K562 (cell line): Measurements from ENCODE around the gene CEBPB. TPM values are rescaled to one million over a fixed set of nuclear protein-coding genes. Genes with fewer than 3 reads are reported as not detected.
A peak's percentile ranks its signal among the peaks of the same experiment; 100 is the strongest.

Source experiments
- BRD4 ChIP-seq: fragments of 200-600 bp; sonication (generic); IDR thresholded peaks from 2 replicates; pipeline ENCODE4 v1.6.1; 2017; ENCODE audit warnings: inconsistent platforms
- CREB3L1 ChIP-seq: fragments of 450-650 bp; IDR thresholded peaks from 2 replicates; pipeline ENCODE4 v1.6.1; 2014; ENCODE audit warnings: low read depth, mild to moderate bottlenecking, moderate library complexity, borderline replicate concordance
- MAZ ChIP-seq, 2 experiments: fragments of 450-650 bp in 1 of 2; sonication (generic) in 1 of 2; formaldehyde crosslinking; IDR thresholded peaks in 1 of 2; conservative IDR thresholded peaks in 1 of 2; 2 replicates each; pipeline versions ENCODE4 v1.4.0 to v1.5.0; 2020; ENCODE audit warnings: mild to moderate bottlenecking in 1 of 2, missing genetic modification reagents in 1 of 2
- POLR2H ChIP-seq: IDR thresholded peaks from 2 replicates; pipeline ENCODE4 v1.6.1; 2016; ENCODE audit warnings: missing genetic modification characterization, low read depth, mild to moderate bottlenecking, control low read depth, missing compliant biosample characterization, moderate library complexity
- RBM22 ChIP-seq: fragments of 200-400 bp; formaldehyde crosslinking; IDR thresholded peaks from 2 replicates; pipeline ENCODE4 v1.6.1; 2018; ENCODE audit warnings: low read length, low read depth; ENCODE audit not compliant: poor library complexity, severe bottlenecking
- YY1 ChIP-seq, 3 experiments: IDR thresholded peaks; 2 replicates each; pipeline ENCODE4 v1.6.1; 2011; ENCODE audit warnings: low read length in 2 of 3, mild to moderate bottlenecking in 2 of 3, moderate library complexity in 2 of 3, borderline replicate concordance in 1 of 3, control low read depth in 1 of 3, low read depth in 1 of 3; ENCODE audit not compliant: insufficient read depth in 3 of 3, insufficient replicate concordance in 2 of 3, control insufficient read depth in 1 of 3, insufficient read length in 1 of 3; ENCODE audit errors: extremely low read depth in 1 of 3
- ZNF740 ChIP-seq, 3 experiments: fragments of 200-800 bp in 1 of 3; sonication (Bioruptor generic) in 1 of 3; sonication (generic) in 1 of 3; formaldehyde crosslinking in 1 of 3; IDR thresholded peaks; 2 replicates each; pipeline versions ENCODE4 v1.6.1 to v1.8.0; 2016 to 2022; ENCODE audit warnings: mild to moderate bottlenecking in 2 of 3, missing compliant biosample characterization in 2 of 3, missing genetic modification characterization in 2 of 3, missing genetic modification reagents in 1 of 3
- polyA plus RNA-seq, 8 experiments: library from polyadenylated mRNA; depleted of rRNA in 4 of 8; stranded (reverse) in 5 of 8; unstranded in 3 of 8; fragments of >200 nt; fragmentation: Nextera tagmentation in 2 of 8; fragmentation: Illumina TruSeq in 1 of 8; extraction: Ambion mirVana in 2 of 8; extraction: Trizol in 1 of 8; gene quantifications; 2 replicates each; pipeline versions ENCODE4 v1.2.1 to v1.2.3, GENCODE V29; 2011 to 2014; ENCODE audit warnings: inconsistent platforms in 1 of 8, missing spikeins in 1 of 8
- total RNA-seq, 7 experiments: library from RNA; depleted of rRNA in 6 of 7; stranded (reverse); fragments of >200 nt in 6 of 7; fragmentation: Illumina TruSeq in 2 of 7; extraction: Trizol in 2 of 7; gene quantifications; 2 replicates each; pipeline versions ENCODE4 v1.2.1 to v1.2.3, GENCODE V29; 2011 to 2021; ENCODE audit warnings: low replicate concordance in 1 of 7
- TF ChIP-seq, protein P1 (sequence below): fragments of 450-650 bp; formaldehyde crosslinking; IDR thresholded peaks from 2 replicates; pipeline ENCODE4 v1.4.0; 2020; ENCODE audit warnings: mild to moderate bottlenecking, moderate library complexity

Gene CEBPB
- total and polyA plus RNA-seq, 9 of the 15 experiments (the other 6 are each of a cell fraction or from before 2014, with no cell fraction given) = 1.2 to 72.6 (median 7.8) TPM

DNA sequence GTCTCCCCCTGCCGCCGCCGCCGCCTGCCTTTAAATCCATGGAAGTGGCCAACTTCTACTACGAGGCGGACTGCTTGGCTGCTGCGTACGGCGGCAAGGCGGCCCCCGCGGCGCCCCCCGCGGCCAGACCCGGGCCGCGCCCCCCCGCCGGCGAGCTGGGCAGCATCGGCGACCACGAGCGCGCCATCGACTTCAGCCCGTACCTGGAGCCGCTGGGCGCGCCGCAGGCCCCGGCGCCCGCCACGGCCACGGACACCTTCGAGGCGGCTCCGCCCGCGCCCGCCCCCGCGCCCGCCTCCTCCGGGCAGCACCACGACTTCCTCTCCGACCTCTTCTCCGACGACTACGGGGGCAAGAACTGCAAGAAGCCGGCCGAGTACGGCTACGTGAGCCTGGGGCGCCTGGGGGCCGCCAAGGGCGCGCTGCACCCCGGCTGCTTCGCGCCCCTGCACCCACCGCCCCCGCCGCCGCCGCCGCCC is 474 bp downstream of the CEBPB start (continued):
- TF ChIP-seq MAZ (CRISPR knock-in tag; conservative IDR thresholded peaks at IDR 0.05 in 1 of 2, IDR thresholded peaks at IDR 0.05 in 1 of 2) (peak in 1 of 2 experiments; percentile 22; a peak in 1 of 4 replicates), YY1 (IDR thresholded peaks at IDR 0.05; ENCODE audit: borderline replicate concordance in 1 of 3, control insufficient read depth in 1 of 3, extremely low read depth in 1 of 3, insufficient read depth in 3 of 3, insufficient read length in 1 of 3, insufficient replicate concordance in 2 of 3, low read depth in 1 of 3, low read length in 2 of 3) (peak in 1 of 3 experiments; percentile 9), CREB3L1 (no peak), POLR2H (peak; percentile 76), BRD4 (peak; percentile 47), ZNF740 (CRISPR knock-in tag; IDR thresholded peaks at IDR 0.05) (peak; percentile 2; the same call in 1 of the 2 replicates), ZNF740 (tag; IDR thresholded peaks at IDR 0.05) (peak in 1 of 2 experiments; percentile 57; a peak in 1 of 4 replicates), RBM22 (peak; percentile 4)
- TF ChIP-seq, protein P1, sequence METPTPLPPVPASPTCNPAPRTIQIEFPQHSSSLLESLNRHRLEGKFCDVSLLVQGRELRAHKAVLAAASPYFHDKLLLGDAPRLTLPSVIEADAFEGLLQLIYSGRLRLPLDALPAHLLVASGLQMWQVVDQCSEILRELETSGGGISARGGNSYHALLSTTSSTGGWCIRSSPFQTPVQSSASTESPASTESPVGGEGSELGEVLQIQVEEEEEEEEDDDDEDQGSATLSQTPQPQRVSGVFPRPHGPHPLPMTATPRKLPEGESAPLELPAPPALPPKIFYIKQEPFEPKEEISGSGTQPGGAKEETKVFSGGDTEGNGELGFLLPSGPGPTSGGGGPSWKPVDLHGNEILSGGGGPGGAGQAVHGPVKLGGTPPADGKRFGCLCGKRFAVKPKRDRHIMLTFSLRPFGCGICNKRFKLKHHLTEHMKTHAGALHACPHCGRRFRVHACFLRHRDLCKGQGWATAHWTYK (CRISPR knock-in tag) = 0 out of 2 replicates have a peak, but pooled peaks have one; percentile 2
